HG02981 (cell line): ENCODE data around the gene ACTA1.
A peak's percentile ranks its signal among the peaks of the same experiment; 100 is the strongest.
"Not testable (repeated sequence)": the region's sequence is repeated elsewhere in the genome, so short reads cannot be mapped to it uniquely, and the experiment has no call there.

Experiments
- ATAC-seq: cut with Tn5 transposase; IDR thresholded peaks from one replicate; pipeline ENCODE4 v1.9.1; 2021; ENCODE audit warnings: mild to moderate bottlenecking, moderate library complexity; ENCODE audit not compliant: unreplicated experiment

ACTA1 gene

GRCh38 chr1:229440851-229441537, 7.1 kb upstream of the ACTA1 start:
- ATAC-seq, result peak; percentile 96

DNA sequence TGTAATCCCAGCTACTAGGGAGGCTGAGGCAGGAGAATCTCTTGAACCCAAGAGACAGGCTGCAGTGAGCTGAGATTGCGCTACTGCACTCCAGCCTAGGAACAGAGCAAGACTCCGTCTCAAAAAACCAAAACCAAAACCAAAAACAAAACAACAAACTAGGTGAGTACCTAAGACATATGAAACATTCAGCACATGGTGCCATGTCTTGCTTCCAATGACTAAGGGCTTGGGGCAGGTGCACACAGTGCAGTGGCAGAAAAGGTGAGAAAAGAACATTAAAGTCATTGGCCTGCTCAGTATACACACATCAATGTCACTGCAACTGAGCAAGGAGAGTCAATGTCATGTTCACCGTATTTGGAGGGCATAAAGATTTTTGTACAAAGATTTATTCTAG, 4.1 kb upstream of the ACTA1 start:
- ATAC-seq, result no peak

- ATAC-seq, result no peak
Measured at GRCh38 chr1:229437443-229437842, 3.5 kb upstream of the ACTA1 start.

DNA sequence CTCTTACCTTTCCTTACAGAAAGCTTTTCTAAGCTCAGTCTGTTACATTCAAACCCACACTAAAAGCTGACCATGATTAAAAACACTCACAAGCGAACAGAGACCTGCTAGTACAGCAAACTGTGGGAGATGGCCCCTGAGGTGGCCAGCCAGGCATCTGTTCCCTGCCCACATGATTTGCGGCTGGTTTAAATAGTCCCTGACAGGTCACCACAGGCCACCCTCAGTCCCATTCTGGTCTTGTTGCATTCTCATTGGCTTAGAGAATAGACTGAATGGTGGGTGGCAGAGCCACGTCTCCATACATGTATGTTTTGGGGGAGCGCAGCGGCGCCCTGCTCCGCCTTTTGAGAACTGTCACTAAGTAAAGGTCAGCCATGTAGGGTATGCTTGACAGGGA, 2.3 kb upstream of the ACTA1 start:
- no peak for ATAC-seq

GRCh38 chr1:229434641-229435051, 752 bp upstream of the ACTA1 start:
- no peak for ATAC-seq

- ATAC-seq, result no peak
Measured at GRCh38 chr1:229433364-229434004, 410 bp downstream of the ACTA1 start.

DNA sequence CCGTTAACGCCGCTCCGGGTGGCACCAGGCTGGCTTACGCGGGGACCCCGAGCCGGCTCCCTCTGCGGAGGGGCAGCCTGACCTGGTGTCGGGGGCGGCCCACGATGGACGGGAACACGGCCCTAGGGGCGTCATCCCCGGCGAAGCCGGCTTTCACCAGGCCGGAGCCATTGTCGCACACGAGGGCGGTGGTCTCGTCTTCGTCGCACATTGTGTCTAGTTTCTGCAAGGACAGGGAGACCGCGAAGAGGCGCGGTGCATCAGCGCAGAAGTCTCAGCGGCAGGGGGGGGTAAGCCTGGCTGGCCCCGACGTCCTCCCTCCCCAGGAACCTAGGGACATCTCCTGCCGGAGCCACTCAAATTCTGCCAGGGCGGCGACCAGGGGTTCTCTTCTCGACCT, 989 bp downstream of the ACTA1 start:
- ATAC-seq, result no peak

DNA sequence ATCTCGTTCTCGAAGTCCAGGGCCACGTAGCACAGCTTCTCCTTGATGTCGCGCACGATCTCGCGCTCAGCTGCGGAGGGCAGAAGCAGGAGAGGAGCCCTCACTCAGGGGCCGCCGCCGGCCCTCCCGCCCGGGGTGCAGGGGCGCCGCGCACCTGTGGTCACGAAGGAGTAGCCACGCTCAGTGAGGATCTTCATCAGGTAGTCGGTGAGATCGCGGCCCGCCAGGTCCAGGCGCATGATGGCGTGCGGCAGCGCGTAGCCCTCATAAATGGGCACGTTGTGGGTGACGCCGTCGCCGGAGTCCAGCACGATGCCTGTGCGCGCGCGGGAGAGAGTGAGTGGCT, 1.8 kb downstream of the ACTA1 start:
- ATAC-seq, result no peak

DNA sequence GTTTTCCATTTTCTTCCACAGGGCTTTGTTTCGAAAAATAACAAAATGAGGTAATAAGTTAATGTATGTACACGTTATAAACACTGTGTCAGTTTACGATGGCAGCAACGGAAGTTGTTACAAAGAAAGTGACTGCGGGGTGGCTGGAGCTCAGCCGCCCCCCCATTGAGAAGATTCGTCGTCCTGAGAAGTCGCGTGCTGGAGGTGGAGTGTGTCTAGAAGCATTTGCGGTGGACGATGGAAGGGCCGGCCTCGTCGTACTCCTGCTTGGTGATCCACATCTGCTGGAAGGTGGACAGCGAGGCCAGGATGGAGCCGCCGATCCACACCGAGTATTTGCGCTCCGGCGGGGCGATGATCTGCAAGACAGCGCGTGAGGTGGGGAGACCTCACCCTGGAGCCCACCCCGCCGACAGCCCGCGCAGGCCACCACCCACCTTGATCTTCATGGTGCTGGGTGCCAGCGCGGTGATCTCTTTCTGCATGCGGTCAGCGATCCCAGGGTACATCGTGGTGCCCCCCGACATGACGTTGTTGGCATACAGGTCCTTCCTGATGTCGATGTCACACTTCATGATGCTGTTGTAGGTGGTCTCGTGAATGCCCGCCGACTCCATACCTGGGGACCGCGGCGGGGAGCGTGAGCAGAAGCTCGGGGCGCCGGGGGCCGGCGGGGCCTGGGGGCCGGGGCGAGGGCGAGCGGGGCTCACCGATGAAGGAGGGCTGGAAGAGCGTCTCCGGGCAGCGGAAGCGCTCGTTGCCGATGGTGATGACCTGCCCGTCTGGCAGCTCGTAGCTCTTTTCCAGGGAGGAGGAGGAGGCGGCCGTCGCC, 2.4 kb downstream of the ACTA1 start:
- ATAC-seq, result no peak

DNA sequence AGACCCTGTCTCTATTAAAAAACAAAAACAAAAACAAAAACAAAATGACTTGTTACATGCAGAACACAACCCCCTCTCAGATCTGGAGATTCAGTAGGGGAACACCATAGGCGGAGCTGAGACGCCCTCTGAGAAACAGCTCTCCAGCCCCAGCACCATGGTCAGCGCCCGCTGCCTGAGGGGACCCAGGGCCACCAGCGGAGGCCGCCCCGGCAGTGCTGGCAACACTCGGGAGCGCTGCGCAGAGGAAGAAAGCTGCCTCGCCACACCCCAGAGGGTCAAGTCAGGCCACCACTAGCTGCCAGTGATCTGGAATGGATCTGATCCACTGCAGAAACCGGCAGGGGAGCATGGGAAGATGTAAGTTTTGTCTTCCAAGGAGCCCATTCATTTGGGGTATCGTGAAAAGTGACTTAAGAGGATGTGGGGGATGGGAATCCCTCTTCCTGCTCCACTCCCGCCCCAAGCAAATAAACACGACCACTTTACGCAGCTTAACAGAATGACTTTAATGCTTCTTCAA, 3.1 kb downstream of the ACTA1 start:
- ATAC-seq, result no peak

DNA sequence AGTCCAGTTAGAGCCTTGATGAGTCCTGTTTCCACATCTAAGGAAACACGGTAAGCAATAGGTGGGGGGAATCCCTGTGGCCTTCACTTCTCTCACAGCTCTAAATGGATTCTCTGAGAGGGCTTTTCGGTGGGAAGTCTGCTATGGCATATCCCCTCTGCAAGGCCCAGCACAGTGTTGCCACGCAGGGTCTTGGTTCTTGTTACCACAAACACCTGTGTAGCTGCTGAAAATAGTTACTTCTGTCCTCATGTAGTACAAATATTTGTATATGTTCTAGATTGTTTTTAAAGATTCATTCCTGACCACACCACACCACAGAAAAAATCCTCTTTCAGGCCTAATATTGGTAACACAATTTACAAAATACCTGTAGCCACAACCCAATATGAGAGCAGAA, 5.6 kb downstream of the ACTA1 start:
- no peak for ATAC-seq

GRCh38 chr1:229427572-229427971, 6.3 kb downstream of the ACTA1 start:
- ATAC-seq, result no peak

DNA sequence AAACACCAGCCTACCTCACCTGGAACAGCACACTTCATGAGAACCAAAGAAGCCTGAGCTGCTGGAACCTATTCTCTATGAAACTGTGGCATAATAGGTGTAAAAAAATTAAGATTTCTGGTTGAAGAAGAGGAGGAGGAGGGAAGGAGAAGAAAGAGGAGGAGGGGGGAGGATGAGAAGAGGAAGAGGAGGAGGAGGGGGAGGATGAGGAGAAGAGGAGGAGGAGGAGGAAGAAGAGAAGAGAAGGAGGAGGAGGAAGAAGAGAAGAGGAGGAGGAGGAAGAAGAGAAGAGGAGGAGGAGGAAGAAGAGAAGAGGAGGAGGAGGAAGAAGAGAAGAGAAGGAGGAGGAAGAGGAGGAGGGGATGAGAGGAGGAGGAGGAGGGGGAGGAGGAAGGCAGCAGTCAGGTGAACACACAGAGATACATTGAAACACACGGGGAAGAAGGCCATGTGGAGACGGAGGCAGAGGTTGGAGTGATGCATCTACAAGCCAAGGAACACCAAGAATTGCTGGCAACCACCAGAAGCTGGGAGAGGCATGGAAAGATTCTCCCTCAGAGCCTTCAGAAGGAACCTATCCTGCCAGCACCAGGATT, 8.2 kb downstream of the ACTA1 start:
- ATAC-seq, result no peak

GRCh38 chr1:229420765-229421164, 13.1 kb downstream of the ACTA1 start:
- ATAC-seq, result no peak

DNA sequence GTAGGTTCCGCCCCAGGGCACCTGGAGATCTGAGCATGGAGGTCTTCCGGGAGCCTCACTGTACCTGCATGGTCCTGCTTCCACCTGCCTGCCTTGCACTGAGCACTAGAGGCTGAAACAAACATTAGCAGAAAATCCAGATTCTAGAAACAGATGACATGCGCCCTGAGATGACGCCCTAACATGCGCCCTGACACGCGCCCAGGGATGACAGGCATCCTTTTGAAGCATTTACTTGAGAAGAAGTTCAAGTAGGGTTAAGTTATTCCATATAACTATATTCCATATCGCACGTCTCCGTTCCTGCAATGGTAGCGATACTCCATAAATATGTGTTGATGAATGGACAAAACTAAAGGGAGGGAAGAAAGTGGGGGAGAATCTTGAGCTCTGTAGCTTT, 13.7 kb downstream of the ACTA1 start:
- ATAC-seq, result no peak

- not testable (repeated sequence) for ATAC-seq
Measured at GRCh38 chr1:229418586-229418985, 15.3 kb downstream of the ACTA1 start.

- not testable (repeated sequence) for ATAC-seq
Measured at GRCh38 chr1:229412810-229413209, 21.1 kb downstream of the ACTA1 start.

GRCh38 chr1:229412056-229412455, 21.8 kb downstream of the ACTA1 start:
- no peak for ATAC-seq

DNA sequence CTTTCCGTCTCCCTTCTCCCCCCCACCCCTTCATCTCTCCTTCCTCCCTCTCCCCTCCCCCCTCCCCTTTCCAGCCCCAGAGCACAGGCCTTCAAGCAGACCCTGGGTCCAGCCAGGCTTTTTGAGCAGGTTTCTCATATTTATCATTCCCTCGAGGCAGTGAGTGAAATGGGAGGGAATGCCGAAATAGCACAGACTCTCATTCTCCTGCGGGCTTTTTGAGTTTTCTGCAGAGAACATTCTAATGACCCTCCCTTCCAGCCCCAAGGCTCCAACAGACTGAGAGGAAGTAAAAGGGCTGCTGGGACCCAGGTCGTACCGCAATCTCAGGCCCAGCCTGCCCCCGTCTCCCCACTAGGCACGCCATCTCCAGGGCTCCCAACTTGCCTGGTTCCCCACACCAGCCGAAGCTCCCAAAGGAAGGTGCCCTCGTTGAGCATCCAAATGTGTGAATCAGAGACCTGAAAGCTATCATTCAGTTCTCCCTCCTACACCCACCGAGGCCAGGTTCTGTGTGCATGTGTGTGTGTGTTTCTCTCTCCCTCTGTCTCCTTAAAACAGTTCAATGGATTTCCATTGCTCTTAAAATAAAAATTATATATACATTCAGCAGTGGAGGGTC, 22.3 kb downstream of the ACTA1 start:
- no peak for ATAC-seq

DNA sequence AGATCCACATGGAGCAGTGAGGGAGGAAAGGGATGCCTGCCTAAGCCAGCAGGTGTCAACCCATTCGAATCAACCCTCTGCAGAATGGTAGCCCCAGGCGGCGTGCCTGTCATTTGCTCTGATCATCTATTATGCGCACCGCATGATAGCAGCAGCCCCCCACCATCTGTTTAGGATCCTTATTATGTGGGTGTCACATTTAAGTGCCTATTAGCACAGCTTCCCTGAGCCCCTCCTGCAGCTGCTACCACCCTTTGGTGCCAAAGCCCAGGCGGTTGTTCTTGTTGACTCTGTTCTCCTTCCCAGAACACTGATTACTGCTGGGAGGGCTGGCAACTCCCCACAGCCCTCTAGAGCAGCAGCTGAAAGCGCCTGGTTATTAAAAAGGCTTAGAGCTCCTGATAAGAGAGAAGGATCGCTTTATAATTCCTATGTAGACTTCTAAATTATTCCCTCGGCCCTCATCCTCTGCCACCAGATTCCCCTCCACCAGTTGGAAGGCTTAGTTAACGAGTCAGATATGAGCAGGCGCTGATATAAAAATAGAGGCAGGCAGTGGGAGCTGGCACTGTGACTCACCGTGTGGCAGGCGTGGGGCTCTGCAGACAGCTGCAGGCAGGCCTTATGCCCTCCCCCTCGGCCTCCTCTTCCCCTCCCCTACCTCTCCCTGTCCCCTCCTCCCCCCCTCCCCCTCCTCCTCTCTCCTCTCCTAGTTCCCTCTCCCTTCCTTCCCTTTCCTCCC, 23.0 kb downstream of the ACTA1 start:
- ATAC-seq, result no peak
